Activated T-cell treated with anti-CD3 and anti-CD28 coated beads, Interleukin-2, amount 50 U/mL, for 72 hours (primary cell): ENCODE measurements around the gene MED13L. TPM values are rescaled to one million over a fixed set of nuclear protein-coding genes. Genes with fewer than 3 reads are reported as not detected.

Experiments
- ATAC-seq, 2 donors: fragments of 150-1000 bp; cut with Tn5 transposase; replicated peaks in 1 of 2; 2 replicates each; pipeline ENCODE4 v1.10.0; 2021; ENCODE audit warnings: moderate library complexity in 2 of 2, mild to moderate bottlenecking in 1 of 2
- DNase-seq, 2 donors: peaks; one replicate each; pipeline ENCODE4 v3.0.0; 2021 to 2022; ENCODE audit warnings: mixed read lengths in 1 of 2
- H3K27ac Mint-ChIP-seq: one replicate; pipeline ENCODE4 v1.8.0; 2022; ENCODE audit warnings: mild to moderate bottlenecking, moderate library complexity, mixed read lengths
- H3K27me3 Mint-ChIP-seq: one replicate; pipeline ENCODE4 v1.8.0; 2022; ENCODE audit warnings: low read depth, mixed read lengths
- H3K36me3 Mint-ChIP-seq, 2 donors: one replicate each; pipeline ENCODE4 v1.8.0; 2022; ENCODE audit warnings: mixed read lengths in 2 of 2, mild to moderate bottlenecking in 1 of 2; ENCODE audit not compliant: insufficient read depth in 2 of 2
- H3K4me1 Mint-ChIP-seq: one replicate; pipeline ENCODE4 v1.8.0; 2022; ENCODE audit warnings: low read depth, mixed read lengths
- H3K4me3 Mint-ChIP-seq, 2 donors: one replicate each; pipeline ENCODE4 v1.8.0; 2022; ENCODE audit warnings: mild to moderate bottlenecking in 2 of 2, mixed read lengths in 2 of 2, moderate library complexity in 2 of 2
- H3K9me3 Mint-ChIP-seq, 2 donors: one replicate each; pipeline ENCODE4 v1.8.0; 2022; ENCODE audit warnings: mixed read lengths in 2 of 2
- total RNA-seq, 2 donors: library from RNA; stranded (reverse); gene quantifications; one replicate each; pipeline ENCODE4 v1.2.3, GENCODE V29; 2022

MED13L gene
- total RNA-seq, 2 donors from 2014 or later, result 72.8 to 74.5 TPM

GRCh38 chr12:115942346-115942745 is 335.1 kb downstream of the MED13L start:
- no peak overlapping the region for H3K27ac Mint-ChIP-seq
- ATAC-seq (no peak), DNase-seq (no peak)
- H3K36me3 Mint-ChIP-seq, result peaks cover 3 to 7% of the 10 kb centered on the region in 2 donors
- peaks cover 3 to 5% of the 10 kb centered on the region in 2 donors for H3K9me3 Mint-ChIP-seq
- H3K4me3 Mint-ChIP-seq, result no peak overlapping the region
- H3K4me1 Mint-ChIP-seq, result no peaks in the 10 kb centered on the region
- peaks cover 7% of the 10 kb centered on the region for H3K27me3 Mint-ChIP-seq

GRCh38 chr12:115941362-115941761 is 336.1 kb downstream of the MED13L start:
- H3K27ac Mint-ChIP-seq, result no peak overlapping the region
- ATAC-seq (no peak), DNase-seq (no peak)
- no peak overlapping the region for H3K4me3 Mint-ChIP-seq
- no peaks in the 10 kb centered on the region for H3K4me1 Mint-ChIP-seq
- H3K27me3 Mint-ChIP-seq, result peaks cover 7% of the 10 kb centered on the region
- peaks cover 3 to 5% of the 10 kb centered on the region in 2 donors for H3K9me3 Mint-ChIP-seq
- peaks cover 3 to 7% of the 10 kb centered on the region in 2 donors for H3K36me3 Mint-ChIP-seq

GRCh38 chr12:115938794-115939377 is 338.6 kb downstream of the MED13L start:
- Mint-ChIP-seq H3K4me3 (no peak overlapping the region), H3K27ac (peak overlapping the region; percentile 12), H3K27me3 (peaks cover 7% of the 10 kb centered on the region), H3K4me1 (no peaks in the 10 kb centered on the region), H3K9me3 (peaks cover 3 to 5% of the 10 kb centered on the region in 2 donors), H3K36me3 (peaks cover 3 to 7% of the 10 kb centered on the region in 2 donors)
- ATAC-seq, result no peak
- DNase-seq, result no peak

GRCh38 chr12:115936997-115937916 is 340.2 kb downstream of the MED13L start:
- H3K27ac Mint-ChIP-seq, result no peak overlapping the region
- H3K36me3 Mint-ChIP-seq, result peaks cover 3 to 7% of the 10 kb centered on the region in 2 donors
- no peak for ATAC-seq
- no peak for DNase-seq
- peaks cover 7% of the 10 kb centered on the region for H3K27me3 Mint-ChIP-seq
- H3K9me3 Mint-ChIP-seq, result peaks cover 3 to 5% of the 10 kb centered on the region in 2 donors
- no peak overlapping the region for H3K4me3 Mint-ChIP-seq
- H3K4me1 Mint-ChIP-seq, result no peaks in the 10 kb centered on the region

GRCh38 chr12:115934877-115935276 is 342.6 kb downstream of the MED13L start:
- Mint-ChIP-seq H3K4me1 (no peaks in the 10 kb centered on the region), H3K27ac (no peak overlapping the region), H3K27me3 (peaks cover 7% of the 10 kb centered on the region), H3K4me3 (no peak overlapping the region), H3K36me3 (peaks cover 3 to 5% of the 10 kb centered on the region in 2 donors), H3K9me3 (peaks cover 3% of the 10 kb centered on the region in 2 donors)
- no peak for ATAC-seq
- DNase-seq, result no peak

- no peaks in the 10 kb centered on the region for H3K4me1 Mint-ChIP-seq
- ATAC-seq, result no peak
- H3K4me3 Mint-ChIP-seq, result no peak overlapping the region
- DNase-seq, result no peak
- H3K27ac Mint-ChIP-seq, result no peak overlapping the region
- peaks cover 1 to 2% of the 10 kb centered on the region in 2 donors for H3K9me3 Mint-ChIP-seq
- peaks cover under 1 to 3% of the 10 kb centered on the region in 2 donors for H3K36me3 Mint-ChIP-seq
- H3K27me3 Mint-ChIP-seq, result peaks cover 7% of the 10 kb centered on the region
These were observed 343.4 kb downstream of the MED13L start for GRCh38 chr12:115934046-115934445.

- Mint-ChIP-seq H3K27ac (no peak overlapping the region), H3K9me3 (no peaks in the 10 kb centered on the region), H3K27me3 (peaks cover 6% of the 10 kb centered on the region), H3K4me1 (no peaks in the 10 kb centered on the region), H3K4me3 (no peak overlapping the region), H3K36me3 (no peaks in the 10 kb centered on the region)
- no peak for ATAC-seq
- DNase-seq, result no peak
These were observed 345.4 kb downstream of the MED13L start for GRCh38 chr12:115932066-115932465.

- Mint-ChIP-seq H3K27ac (no peak overlapping the region), H3K36me3 (no peaks in the 10 kb centered on the region), H3K9me3 (no peaks in the 10 kb centered on the region), H3K4me3 (no peak overlapping the region), H3K4me1 (no peaks in the 10 kb centered on the region), H3K27me3 (peaks cover 6% of the 10 kb centered on the region)
- DNase-seq (no peak), ATAC-seq (no peak)
These were observed 347.2 kb downstream of the MED13L start for GRCh38 chr12:115930336-115930735.

- H3K9me3 Mint-ChIP-seq, result peaks cover 0 to 4% of the 10 kb centered on the region in 2 donors
- H3K4me3 Mint-ChIP-seq, result no peak overlapping the region
- DNase-seq (no peak), ATAC-seq (no peak)
- no peak overlapping the region for H3K27ac Mint-ChIP-seq
- no peaks in the 10 kb centered on the region for H3K4me1 Mint-ChIP-seq
- peaks cover 0 to 1% of the 10 kb centered on the region in 2 donors for H3K36me3 Mint-ChIP-seq
- peaks cover 17% of the 10 kb centered on the region for H3K27me3 Mint-ChIP-seq
These were observed 351.3 kb downstream of the MED13L start for GRCh38 chr12:115926037-115926670.

- DNase-seq (no peak), ATAC-seq (no peak)
- peaks cover 0 to 4% of the 10 kb centered on the region in 2 donors for H3K9me3 Mint-ChIP-seq
- H3K4me1 Mint-ChIP-seq, result no peaks in the 10 kb centered on the region
- H3K4me3 Mint-ChIP-seq, result no peak overlapping the region
- peaks cover 0 to 1% of the 10 kb centered on the region in 2 donors for H3K36me3 Mint-ChIP-seq
- no peak overlapping the region for H3K27ac Mint-ChIP-seq
- H3K27me3 Mint-ChIP-seq, result peaks cover 28% of the 10 kb centered on the region
These were observed 353.6 kb downstream of the MED13L start for GRCh38 chr12:115923851-115924250.

- H3K9me3 Mint-ChIP-seq, result peaks cover 0 to 4% of the 10 kb centered on the region in 2 donors
- H3K4me1 Mint-ChIP-seq, result no peaks in the 10 kb centered on the region
- peaks cover 34% of the 10 kb centered on the region for H3K27me3 Mint-ChIP-seq
- no peak overlapping the region for H3K27ac Mint-ChIP-seq
- H3K36me3 Mint-ChIP-seq, result peaks cover 0 to 1% of the 10 kb centered on the region in 2 donors
- no peak overlapping the region for H3K4me3 Mint-ChIP-seq
- DNase-seq (no peak), ATAC-seq (no peak)
These were observed 354.4 kb downstream of the MED13L start for GRCh38 chr12:115922952-115923564.

- ATAC-seq (no peak), DNase-seq (no peak)
- peaks cover 37% of the 10 kb centered on the region for H3K27me3 Mint-ChIP-seq
- no peaks in the 10 kb centered on the region for H3K4me1 Mint-ChIP-seq
- peaks cover 0 to 4% of the 10 kb centered on the region in 2 donors for H3K9me3 Mint-ChIP-seq
- no peak overlapping the region for H3K27ac Mint-ChIP-seq
- peaks cover 0 to 1% of the 10 kb centered on the region in 2 donors for H3K36me3 Mint-ChIP-seq
- H3K4me3 Mint-ChIP-seq, result no peak overlapping the region
These were observed 356.9 kb downstream of the MED13L start for GRCh38 chr12:115920395-115921183.
